H1 (cell line): ENCODE measurements around the gene DAPK1. TPM values are rescaled to one million over a fixed set of nuclear protein-coding genes. Genes with fewer than 3 reads are reported as not detected.

Experiments
- BCL11A ChIP-seq, 2 experiments: IDR thresholded peaks; one replicate each; pipeline ENCODE4 v1.6.1; 2011; ENCODE audit warnings: low read depth in 2 of 2, low read length in 2 of 2, mild to moderate bottlenecking in 2 of 2
- KDM4A ChIP-seq: IDR thresholded peaks from one replicate; pipeline ENCODE4 v1.7.1; 2012; ENCODE audit warnings: low read depth, mild to moderate bottlenecking, moderate library complexity, low read length, inconsistent platforms; ENCODE audit not compliant: severe bottlenecking
- RAD21 ChIP-seq, 2 experiments: IDR thresholded peaks in 1 of 2; conservative IDR thresholded peaks in 1 of 2; 2 replicates each; pipeline ENCODE4 v1.6.1; 2011; ENCODE audit warnings: low read depth in 2 of 2, low read length in 2 of 2, improper control_type of control experiment in 1 of 2, inconsistent platforms in 1 of 2, mild to moderate bottlenecking in 1 of 2, moderate library complexity in 1 of 2
- SAP30 ChIP-seq: fragments of 300-600 bp; sonication (generic); IDR thresholded peaks from 2 replicates; pipeline ENCODE4 v1.7.1; 2012; ENCODE audit warnings: low read length, moderate library complexity, mild to moderate bottlenecking, inconsistent platforms; ENCODE audit not compliant: insufficient read depth, insufficient replicate concordance
- SUZ12 ChIP-seq: fragments of 200-600 bp; sonication (generic); IDR thresholded peaks from 2 replicates; pipeline ENCODE4 v1.6.1; 2012; ENCODE audit warnings: mild to moderate bottlenecking, inconsistent platforms, low read length, moderate library complexity, mixed read lengths
- YY1 ChIP-seq: IDR thresholded peaks from 2 replicates; pipeline ENCODE4 v1.6.1; 2011; ENCODE audit warnings: low read depth, mild to moderate bottlenecking, low read length
- polyA plus RNA-seq, 7 experiments: library from polyadenylated mRNA; depleted of rRNA in 3 of 7; stranded (reverse) in 5 of 7; unstranded in 2 of 7; fragments of >200 nt in 5 of 7; fragments of 200-250 nt in 2 of 7; gene quantifications; 1 replicate in 5 of 7; 2 replicates in 1 of 7; 4 replicates in 1 of 7; pipeline versions ENCODE4 v1.2.1 to v1.2.3, GENCODE V29; 2011 to 2013; ENCODE audit warnings: missing spikeins in 2 of 7, mixed read lengths in 2 of 7
- total RNA-seq: library from RNA; stranded (reverse); fragmentation: NEBNext Ultra II Directional; extraction: Animal tissue kit (Norgen Biotek cat#: 25700); gene quantifications from 2 replicates; pipeline ENCODE4 v1.2.1, GENCODE V29; 2021

Gene DAPK1
- total and polyA plus RNA-seq, 2 of the 8 experiments (the other 6 are each of a cell fraction or from before 2014, with no cell fraction given), result 62.4 to 131 TPM

DNA sequence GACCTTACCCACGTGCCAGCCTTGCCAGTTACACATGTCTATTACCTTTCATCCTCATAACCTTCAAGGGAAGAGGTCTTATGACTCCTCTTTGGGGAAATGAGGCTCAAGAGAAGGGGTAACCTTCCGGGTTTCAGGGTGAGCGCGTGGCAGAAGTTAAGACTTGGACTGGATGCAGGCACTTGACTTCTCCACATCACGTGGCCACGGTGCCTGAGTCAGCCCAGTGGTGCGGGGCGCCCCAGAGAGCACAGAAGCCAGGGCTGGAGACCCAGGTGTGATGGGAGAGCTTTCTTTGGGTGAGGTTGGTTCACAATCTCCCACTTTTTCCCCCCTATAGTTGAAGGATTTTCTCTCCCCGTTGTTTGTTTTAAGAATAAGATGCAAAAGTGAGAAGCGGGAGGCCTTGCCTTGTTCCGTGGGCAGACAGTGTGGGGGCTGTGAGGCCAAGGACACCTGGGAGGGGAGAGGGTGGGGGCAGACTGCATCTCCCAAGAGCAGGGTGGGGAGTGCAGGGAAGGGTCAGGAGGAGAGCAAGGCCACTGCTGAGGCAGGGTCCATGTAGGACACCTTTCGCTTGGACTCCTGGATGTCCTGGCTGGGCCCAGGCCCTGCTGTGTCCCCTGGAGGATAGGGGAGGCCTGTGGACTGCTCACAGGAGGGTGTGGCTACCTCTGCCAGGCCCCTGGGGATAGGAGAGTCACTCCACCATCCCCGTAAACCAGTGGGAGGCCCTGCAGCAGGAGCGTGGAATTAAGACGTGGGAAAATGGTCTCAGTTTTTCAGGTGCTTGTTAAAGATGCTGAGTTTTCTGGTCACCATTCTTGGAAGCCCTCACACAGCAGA lies 138.2 kb downstream of the DAPK1 start (continued):
- no peak for TF ChIP-seq SAP30
- TF ChIP-seq KDM4A, result no peak
- TF ChIP-seq BCL11A (IDR thresholded peaks at IDR 0.05; ENCODE audit: low read depth in 2 of 2, low read length in 2 of 2), result no peak
- no peak for TF ChIP-seq YY1
- no peak for TF ChIP-seq SUZ12
- TF ChIP-seq RAD21 (IDR thresholded peaks at IDR 0.05 in 1 of 2, conservative IDR thresholded peaks at IDR 0.05 in 1 of 2; ENCODE audit: low read depth in 2 of 2, low read length in 2 of 2), result no peak
- TF ChIP-seq, all 59 proteins: peak for 0
